Endothelial cell of umbilical vein (primary cell): ENCODE data around the gene APOL5. TPM values are rescaled to one million over a fixed set of nuclear protein-coding genes. Genes with fewer than 3 reads are reported as not detected.

Experiments
- BruUV-seq: library from RNA; stranded (reverse); fragments of 400-500 nt; replicated peaks from 2 replicates; lab custom pipeline; 2021; lab: Mats Ljungman, UMichigan
- CTCF ChIA-PET: fragments of 300-600, 350-600 bp; sonication (Branson Sonifier 250); formaldehyde crosslinking; loops from one replicate; lab custom pipeline; 2021; ENCODE audit warnings: antibody characterized with exemption, inconsistent platforms; lab: Charles Lee
- POLR2A ChIA-PET: fragments of 300-600, 350-600 bp; sonication (Branson Sonifier 250); formaldehyde crosslinking; loops from one replicate; lab custom pipeline; 2021; ENCODE audit warnings: antibody characterized with exemption, inconsistent platforms; lab: Charles Lee
- DNase-seq: peaks from one replicate; pipeline ENCODE4 v3.0.0-alpha.2; 2011; ENCODE audit warnings: low read depth, low spot score
- FAIRE-seq: peaks from 2 replicates; lab custom pipeline; 2011; peaks lifted over from hg19 to GRCh38; lab: Jason Lieb, UNC
- H2AFZ ChIP-seq: 2 replicates; pipeline ENCODE4 v1.6.0; 2012; ENCODE audit warnings: low read depth, low read length, control low read depth, inconsistent platforms
- H3K27ac ChIP-seq: 2 replicates; pipeline ENCODE4 v1.5.1; 2011; ENCODE audit warnings: low read depth, mild to moderate bottlenecking, control low read depth, low read length, moderate library complexity; ENCODE audit not compliant: insufficient read depth
- H3K27me3 ChIP-seq, 2 experiments: 2 replicates each; pipeline versions ENCODE4 v1.6.0 to v1.6.1; 2011; ENCODE audit warnings: low read length in 2 of 2, mixed read lengths in 1 of 2; ENCODE audit not compliant: control insufficient read depth in 2 of 2, insufficient read depth in 2 of 2
- H3K36me3 ChIP-seq, 2 experiments: 2 replicates in 1 of 2; 3 replicates in 1 of 2; pipeline ENCODE4 v1.5.1; 2011; ENCODE audit warnings: low read length in 2 of 2, mild to moderate bottlenecking in 1 of 2, moderate library complexity in 1 of 2; ENCODE audit not compliant: control insufficient read depth in 2 of 2, insufficient read depth in 2 of 2; ENCODE audit errors: extremely low read depth in 1 of 2
- H3K4me1 ChIP-seq: 3 replicates; pipeline ENCODE4 v1.5.1; 2011; ENCODE audit warnings: mild to moderate bottlenecking, low read length; ENCODE audit not compliant: control insufficient read depth, insufficient read depth; ENCODE audit errors: extremely low read depth
- H3K4me2 ChIP-seq: 2 replicates; pipeline ENCODE4 v1.6.1; 2011; ENCODE audit warnings: low read length, control low read depth, mixed read lengths; ENCODE audit not compliant: insufficient read depth
- H3K4me3 ChIP-seq, 3 experiments: fragments of 200-600 bp in 1 of 3; sonication (generic), shearing (Covaris generic) in 1 of 3; replicated peaks in 1 of 3; 2 replicates each; pipeline ENCODE4 v1.5.1; 2011 to 2016; ENCODE audit warnings: control low read depth in 3 of 3, low read length in 3 of 3, mild to moderate bottlenecking in 2 of 3, inconsistent platforms in 1 of 3, low read depth in 1 of 3, moderate library complexity in 1 of 3; ENCODE audit not compliant: insufficient read depth in 1 of 3
- H3K79me2 ChIP-seq: 2 replicates; pipeline ENCODE4 v1.6.0; 2012; ENCODE audit warnings: low read length, inconsistent platforms; ENCODE audit not compliant: control insufficient read depth, insufficient read depth
- H3K9ac ChIP-seq: replicated peaks from 2 replicates; pipeline ENCODE3; 2011; ENCODE audit warnings: low read length, control low read depth; ENCODE audit not compliant: insufficient read depth; ENCODE audit errors: extremely low read depth
- H3K9me1 ChIP-seq: replicated peaks from 3 replicates; pipeline ENCODE4 v1.6.0; 2011; ENCODE audit warnings: mild to moderate bottlenecking, low read length; ENCODE audit not compliant: control insufficient read depth, insufficient read depth; ENCODE audit errors: extremely low read depth
- H3K9me3 ChIP-seq: replicated peaks from 2 replicates; pipeline ENCODE4 v1.5.1; 2012; ENCODE audit warnings: low read length, inconsistent platforms; ENCODE audit not compliant: control insufficient read depth, insufficient read depth
- H4K20me1 ChIP-seq: replicated peaks from 2 replicates; pipeline ENCODE3; 2011; ENCODE audit warnings: mild to moderate bottlenecking, low read length; ENCODE audit not compliant: control insufficient read depth, insufficient read depth; ENCODE audit errors: extremely low read depth
- CTCF ChIP-seq, 2 donors: IDR thresholded peaks; 1 replicate in 1 of 2; 2 replicates in 1 of 2; pipeline ENCODE4 v1.5.1; 2011; ENCODE audit warnings: low read length in 2 of 2, mild to moderate bottlenecking in 2 of 2, moderate library complexity in 2 of 2, control low read depth in 1 of 2, inconsistent platforms in 1 of 2, low read depth in 1 of 2; ENCODE audit not compliant: insufficient read depth in 1 of 2; ENCODE audit errors: extremely low read depth in 1 of 2
- EZH2 ChIP-seq: IDR thresholded peaks from 2 replicates; pipeline ENCODE4 v1.6.1; 2012; ENCODE audit warnings: borderline replicate concordance, low read depth, mild to moderate bottlenecking, moderate library complexity, low read length, inconsistent platforms; ENCODE audit not compliant: severe bottlenecking
- FOS ChIP-seq: IDR thresholded peaks from 2 replicates; pipeline ENCODE4 v1.6.1; 2011; ENCODE audit warnings: mild to moderate bottlenecking, low read length, moderate library complexity, borderline replicate concordance; ENCODE audit not compliant: insufficient read depth
- GATA2 ChIP-seq: IDR thresholded peaks from 2 replicates; pipeline ENCODE4 v1.7.0; 2011; ENCODE audit warnings: low read depth, mild to moderate bottlenecking, moderate library complexity, mixed read lengths, low read length; ENCODE audit not compliant: insufficient read length, insufficient read depth
- JUN ChIP-seq: IDR thresholded peaks from 2 replicates; pipeline ENCODE4 v1.6.1; 2011; ENCODE audit warnings: borderline replicate concordance, low read depth; ENCODE audit not compliant: insufficient read length, insufficient read depth
- MAX ChIP-seq: IDR thresholded peaks from 2 replicates; pipeline ENCODE4 v1.6.1; 2011; ENCODE audit not compliant: insufficient read depth, insufficient read length
- MYC ChIP-seq: IDR thresholded peaks from one replicate; pipeline ENCODE4 v1.6.1; 2011; ENCODE audit warnings: mild to moderate bottlenecking, low read depth, low read length
- POLR2A ChIP-seq: IDR thresholded peaks from 2 replicates; pipeline ENCODE4 v1.6.1; 2012; ENCODE audit warnings: low read depth, mild to moderate bottlenecking, control low read depth, low read length
- POLR2AphosphoS5 ChIP-seq: IDR thresholded peaks from 2 replicates; pipeline ENCODE4 v1.6.1; 2012; ENCODE audit warnings: low read depth, mild to moderate bottlenecking, control low read depth, low read length, moderate library complexity; ENCODE audit not compliant: insufficient read depth
- dilution Hi-C: fragments of 300-500 bp; cut with MboI; formaldehyde crosslinking; loops from one replicate; pipeline ENCODE4 v1.15.0; 2019; ENCODE audit warnings: low sequenced_read_pairs; ENCODE audit not compliant: extremely low pct_ligation_motif_present
- intact Hi-C: fragments of 100-400 bp; cut with micrococcal nuclease; formaldehyde crosslinking; loops from one replicate; pipeline ENCODE4 v1.10.0; 2022
- polyA plus RNA-seq, 4 experiments: library from polyadenylated mRNA; depleted of rRNA in 3 of 4; stranded (reverse) in 3 of 4; unstranded in 1 of 4; fragments of >200 nt; gene quantifications; 2 replicates each; pipeline versions ENCODE4 v1.2.1 to v1.2.3, GENCODE V29; 2011 to 2012; ENCODE audit warnings: missing spikeins in 1 of 4
- total RNA-seq: library from RNA; stranded (reverse); gene quantifications from 2 replicates; pipeline ENCODE4 v1.2.3, GENCODE V29; 2021

The APOL5 gene
- total and polyA plus RNA-seq, 2 donors (not counting 3 experiments of a cell fraction or from before 2014, with no cell fraction given) = not detected

GRCh38 chr22:35752863-35753189, 35.2 kb downstream of the APOL5 start:
- FAIRE-seq (no peak), DNase-seq (no peak)
- no peak overlapping the region for H3K4me2 ChIP-seq
- H2AFZ ChIP-seq = no peak overlapping the region
- no TSS peak for BruUV-seq
- CTCF ChIA-PET = interaction anchor here (1.2 to 1.6 kb wide), 2 partner anchors 12 to 313 kb away, joined by 3 to 6 read pairs; no protein-coding TSS in a partner anchor
- H3K4me1 ChIP-seq = no peaks in the 10 kb centered on the region
- no peaks in the 10 kb centered on the region for H3K9me1 ChIP-seq
- H3K9me3 ChIP-seq = no peaks in the 10 kb centered on the region
- H3K27ac ChIP-seq = no peak overlapping the region
- POLR2A ChIA-PET = no interaction called here
- intact Hi-C loops (loop anchor here (10.0 kb wide), 1 partner anchor 372 kb away; no protein-coding TSS in a partner anchor), dilution Hi-C loops (loop anchor here (10.0 kb wide), 1 partner anchor 282 kb away; no protein-coding TSS in a partner anchor)
- no peaks in the 10 kb centered on the region for H3K27me3 ChIP-seq
- no peak for TF ChIP-seq FOS
- no peak for TF ChIP-seq JUN
- no peak for TF ChIP-seq MYC
- no peak for TF ChIP-seq EZH2
- TF ChIP-seq GATA2 = no peak
- TF ChIP-seq POLR2A = no peak
- no peak for TF ChIP-seq MAX
- TF ChIP-seq CTCF (IDR thresholded peaks at IDR 0.05; ENCODE audit: extremely low read depth in 1 of 2, insufficient read depth in 1 of 2, low read depth in 1 of 2, low read length in 2 of 2) = no peak
- no peak for TF ChIP-seq POLR2AphosphoS5
- H3K4me3 ChIP-seq = no peak overlapping the region
- no peaks in the 10 kb centered on the region for H4K20me1 ChIP-seq
- H3K36me3 ChIP-seq = peaks cover 3 to 4% of the 10 kb centered on the region in 2 experiments
- no peaks in the 10 kb centered on the region for H3K79me2 ChIP-seq
- no peak overlapping the region for H3K9ac ChIP-seq
